IMR-90 (cell line): ENCODE data around the gene TREH. TPM values are rescaled to one million over a fixed set of nuclear protein-coding genes. Genes with fewer than 3 reads are reported as not detected.
"Not testable (repeated sequence)": the region's sequence is repeated elsewhere in the genome, so short reads cannot be mapped to it uniquely, and the experiment has no call there.

Experiments used
- ATAC-seq: fragments of 200-7000 bp; cut with Tn5 transposase; 2 replicates; pipeline ENCODE4 v1.9.1; 2020; ENCODE audit warnings: low read depth, mild to moderate bottlenecking, moderate library complexity
- BruUV-seq: library from RNA; stranded (reverse); fragments of 400-500 nt; replicated peaks from 2 replicates; lab custom pipeline; 2021; lab: Mats Ljungman, UMichigan
- CTCF ChIA-PET: fragments of 300-600 bp; formaldehyde crosslinking; extraction: SDS; loops from one replicate; lab custom pipeline; 2021; ENCODE audit warnings: antibody characterized with exemption; lab: Yijun Ruan, JAX
- POLR2A ChIA-PET: fragments of 300-600 bp; sonication (Branson Sonifier 250); formaldehyde crosslinking; loops from one replicate; lab custom pipeline; 2022; ENCODE audit warnings: antibody characterized with exemption; ENCODE audit not compliant: unreplicated experiment; lab: Charles Lee
- DNase-seq: peaks from one replicate; pipeline ENCODE4 v3.0.0; 2013
- H2AFZ ChIP-seq: replicated peaks from 2 replicates; pipeline ENCODE3; 2013; ENCODE audit warnings: low read length, mild to moderate bottlenecking; ENCODE audit not compliant: poor library complexity
- H2AK5ac ChIP-seq: 2 replicates; pipeline ENCODE4 v1.6.1; 2013; ENCODE audit warnings: low read depth, low read length, inconsistent platforms
- H2AK9ac ChIP-seq: replicated peaks from 2 replicates; pipeline ENCODE3; 2013; ENCODE audit warnings: mild to moderate bottlenecking, low read depth, low read length, moderate library complexity; ENCODE audit not compliant: poor library complexity
- H2BK120ac ChIP-seq: 2 replicates; pipeline ENCODE4 v1.6.1; 2013; ENCODE audit warnings: low read depth, low read length, inconsistent platforms
- H2BK15ac ChIP-seq: 3 replicates; pipeline ENCODE4 v1.6.1; 2013; ENCODE audit warnings: low read depth, low read length, inconsistent platforms
- H2BK20ac ChIP-seq: 2 replicates; pipeline ENCODE4 v1.6.1; 2013; ENCODE audit warnings: low read depth, mild to moderate bottlenecking, inconsistent platforms, low read length, moderate library complexity
- H2BK5ac ChIP-seq: 2 replicates; pipeline ENCODE4 v1.6.1; 2013; ENCODE audit warnings: mild to moderate bottlenecking, low read depth, low read length, inconsistent platforms; ENCODE audit not compliant: poor library complexity, severe bottlenecking
- H3K14ac ChIP-seq: replicated peaks from 2 replicates; pipeline ENCODE4 v1.6.1; 2013; ENCODE audit warnings: low read depth, low read length, inconsistent platforms
- H3K18ac ChIP-seq: 2 replicates; pipeline ENCODE4 v1.6.1; 2013; ENCODE audit warnings: low read depth, low read length, control low read depth
- H3K23ac ChIP-seq: 2 replicates; pipeline ENCODE4 v1.6.1; 2013; ENCODE audit warnings: low read depth, low read length, inconsistent platforms
- H3K27ac ChIP-seq: 2 replicates; pipeline ENCODE4 v1.5.1; 2013; ENCODE audit warnings: mild to moderate bottlenecking, control low read depth, low read length; ENCODE audit not compliant: insufficient read depth
- H3K27me3 ChIP-seq: 2 replicates; pipeline ENCODE4 v1.6.1; 2013; ENCODE audit warnings: low read length; ENCODE audit not compliant: control insufficient read depth, insufficient read depth
- H3K36me3 ChIP-seq: 2 replicates; pipeline ENCODE4 v1.6.1; 2013; ENCODE audit warnings: low read length, mixed read lengths; ENCODE audit not compliant: control insufficient read depth, insufficient read depth
- H3K4ac ChIP-seq: 2 replicates; pipeline ENCODE4 v1.6.1; 2013; ENCODE audit warnings: low read depth, low read length, inconsistent platforms
- H3K4me1 ChIP-seq: 2 replicates; pipeline ENCODE4 v1.6.1; 2013; ENCODE audit warnings: low read length, mixed read lengths; ENCODE audit not compliant: control insufficient read depth, insufficient read depth
- H3K4me2 ChIP-seq: 2 replicates; pipeline ENCODE4 v1.6.1; 2013; ENCODE audit warnings: low read depth, mild to moderate bottlenecking, control low read depth, low read length, moderate library complexity
- H3K4me3 ChIP-seq: 2 replicates; pipeline ENCODE4 v1.5.1; 2013; ENCODE audit warnings: low read depth, mild to moderate bottlenecking, control low read depth, low read length, moderate library complexity; ENCODE audit not compliant: insufficient read depth
- H3K56ac ChIP-seq: 2 replicates; pipeline ENCODE4 v1.6.1; 2013; ENCODE audit warnings: low read length, inconsistent platforms; ENCODE audit not compliant: insufficient read depth; ENCODE audit errors: extremely low read depth
- H3K79me1 ChIP-seq, 2 experiments: 2 replicates each; pipeline ENCODE4 v1.6.1; 2013; ENCODE audit warnings: low read length in 2 of 2, inconsistent platforms in 1 of 2, low read depth in 1 of 2
- H3K9ac ChIP-seq: 2 replicates; pipeline ENCODE4 v1.6.1; 2013; ENCODE audit warnings: low read depth, low read length, control low read depth
- H3K9me1 ChIP-seq: 2 replicates; pipeline ENCODE4 v1.6.1; 2013; ENCODE audit warnings: low read length, inconsistent platforms; ENCODE audit not compliant: insufficient read depth
- H3K9me3 ChIP-seq: 2 replicates; pipeline ENCODE4 v1.6.1; 2013; ENCODE audit warnings: low read length; ENCODE audit not compliant: control insufficient read depth, insufficient read depth
- H4K20me1 ChIP-seq: 2 replicates; pipeline ENCODE4 v1.6.1; 2013; ENCODE audit warnings: low read length, inconsistent platforms; ENCODE audit not compliant: insufficient read depth
- H4K5ac ChIP-seq: 2 replicates; pipeline ENCODE4 v1.6.1; 2013; ENCODE audit warnings: mild to moderate bottlenecking, low read depth, low read length, control low read depth
- H4K8ac ChIP-seq, 2 experiments: 2 replicates each; pipeline ENCODE4 v1.6.1; 2013; ENCODE audit warnings: low read depth in 2 of 2, low read length in 2 of 2, control low read depth in 1 of 2, inconsistent platforms in 1 of 2
- H4K91ac ChIP-seq: 2 replicates; pipeline ENCODE4 v1.6.1; 2013; ENCODE audit warnings: low read depth, low read length, inconsistent platforms; ENCODE audit not compliant: insufficient read depth
- MAZ ChIP-seq: IDR thresholded peaks from 2 replicates; pipeline ENCODE4 v1.6.1; 2012; ENCODE audit warnings: low read depth, mild to moderate bottlenecking, low read length, improper control_type of control experiment, moderate library complexity, borderline replicate concordance
- RAD21 ChIP-seq: IDR thresholded peaks from 2 replicates; pipeline ENCODE4 v1.6.1; 2012; ENCODE audit warnings: low read length, improper control_type of control experiment
- WGBS, 2 experiments: methylation state at CpG; one replicate each; pipeline versions ENCODE4 v1.1.5 to v1.1.7; 2013; ENCODE audit warnings: missing lambda C conversion rate in 2 of 2; ENCODE audit not compliant: insufficient read length in 1 of 2; ENCODE audit errors: extremely low coverage in 2 of 2; 5-methylcytosine and 5-hydroxymethylcytosine counted together
- dilution Hi-C: fragments of 300-500 bp; cut with HindIII; formaldehyde crosslinking; loops from one replicate; pipeline ENCODE4 v1.14.3; 2018; ENCODE audit warnings: low sequenced_read_pairs; ENCODE audit not compliant: unreplicated experiment
- in situ Hi-C: fragments of 300-500 bp; cut with MboI; formaldehyde crosslinking; loops from 3 replicates; pipeline ENCODE4 v1.14.3; 2019; ENCODE audit warnings: low sequenced_read_pairs, inconsistent platforms, mixed read lengths
- intact Hi-C: fragments of 100-400 bp; cut with micrococcal nuclease; formaldehyde crosslinking; loops from 2 replicates; pipeline ENCODE4 v1.10.0; 2022
- polyA plus RNA-seq, 3 experiments: library from polyadenylated mRNA; depleted of rRNA; stranded (reverse); fragments of >200 nt; gene quantifications; 2 replicates each; pipeline ENCODE4 v1.2.3, GENCODE V29; 2012; ENCODE audit warnings: low replicate concordance in 1 of 3
- total RNA-seq: library from RNA; depleted of rRNA; stranded (reverse); fragments of >200 nt; gene quantifications from 2 replicates; pipeline ENCODE4 v1.2.3, GENCODE V29; 2012

Gene TREH
- total and polyA plus RNA-seq, 2 of the 4 experiments (the other 2 are of a cell fraction) = not detected

- Histone ChIP-seq H2BK15ac (no peak overlapping the region), H3K27me3 (no peaks in the 10 kb centered on the region; the same call in none of the 2 replicates), H2BK5ac (no peak overlapping the region), H3K23ac (no peak overlapping the region), H3K4me2 (no peak overlapping the region), H3K4me3 (no peak overlapping the region), H3K9me3 (no peaks in the 10 kb centered on the region), H3K27ac (no peak overlapping the region), H3K79me1 (no peaks in the 10 kb centered on the region), H4K20me1 (no peaks in the 10 kb centered on the region), H2BK20ac (no peak overlapping the region), H2AFZ (no peak overlapping the region), H3K18ac (no peak overlapping the region), H2AK9ac (no peak overlapping the region), H4K8ac (no peak overlapping the region), H4K5ac (no peak overlapping the region), H3K9ac (no peak overlapping the region), H2BK120ac (no peak overlapping the region), H3K4ac (no peak overlapping the region), H3K4me1 (peaks cover 2% of the 10 kb centered on the region; the same call in 1 of the 2 replicates), H4K91ac (no peak overlapping the region), H3K56ac (no peak overlapping the region), H3K9me1 (no peaks in the 10 kb centered on the region), H2AK5ac (no peak overlapping the region), H3K14ac (no peak overlapping the region), H3K36me3 (no peaks in the 10 kb centered on the region)
- BruUV-seq = no TSS peak
- TF ChIP-seq MAZ (no peak), RAD21 (no peak)
- no peak for ATAC-seq
- in situ Hi-C loops (no loop called here), dilution Hi-C loops (no loop called here), intact Hi-C loops (no loop called here)
- ChIA-PET POLR2A (no interaction called here), CTCF (interaction anchor here (0.7 kb wide), 1 partner anchor 27 kb away, joined by 5 read pairs; no protein-coding TSS in a partner anchor)
- DNase-seq = no peak
Observed at GRCh38 chr11:118714816-118715215, 35.4 kb upstream of the TREH start.

GRCh38 chr11:118714416-118714815 lies 35.0 kb upstream of the TREH start:
- WGBS, 2 experiments = 80% methylated on average over 1 of the region's 5 CpGs; no CpG with 5 or more reads in 1 of the 2 experiments

More at GRCh38 chr11:118714416-118714815, 35.0 kb upstream of the TREH start:
- in situ Hi-C loops, DNase-seq, H2BK20ac ChIP-seq, H3K18ac ChIP-seq, H4K5ac ChIP-seq, H3K56ac ChIP-seq, H2BK5ac ChIP-seq, dilution Hi-C loops, H3K14ac ChIP-seq, H4K91ac ChIP-seq, H3K27ac ChIP-seq, H3K4ac ChIP-seq, H3K79me1 ChIP-seq, H3K27me3 ChIP-seq, intact Hi-C loops, H3K36me3 ChIP-seq, H2BK15ac ChIP-seq, POLR2A ChIA-PET, H3K9ac ChIP-seq, H3K9me3 ChIP-seq, H4K20me1 ChIP-seq, H3K9me1 ChIP-seq, H3K4me2 ChIP-seq, H3K4me1 ChIP-seq, H2AFZ ChIP-seq, ATAC-seq, H2AK9ac ChIP-seq, H2AK5ac ChIP-seq, H3K23ac ChIP-seq, BruUV-seq, H3K4me3 ChIP-seq, H4K8ac ChIP-seq, H2BK120ac ChIP-seq: not testable (repeated sequence)
- CTCF ChIA-PET = interaction anchor here (0.7 kb wide), 1 partner anchor 28 kb away, joined by 5 read pairs; no protein-coding TSS in a partner anchor
